Measurements from ENCODE around the gene CCNL2. TPM values are rescaled to one million over a fixed set of nuclear protein-coding genes. Genes with fewer than 3 reads are reported as not detected.
A peak's percentile ranks its signal among the peaks of the same experiment; 100 is the strongest.

The CCNL2 gene
- total and polyA plus RNA-seq, 2 of the 13 experiments (the other 11 are each of a cell fraction or from before 2014, with no cell fraction given), result 105 to 340 TPM

- TF ChIP-seq FOXO4 (CRISPR knock-in tag; conservative IDR thresholded peaks at IDR 0.05) (no peak), SAP130 (CRISPR knock-in tag; IDR thresholded peaks at IDR 0.05; ENCODE audit: low read depth) (peak; percentile 41), ZBTB4 (CRISPR knock-in tag; IDR thresholded peaks at IDR 0.05; ENCODE audit: borderline replicate concordance) (0 out of 2 replicates have a peak, but pooled peaks have one; percentile 47), NFKB2 (CRISPR knock-in tag; IDR thresholded peaks at IDR 0.05; ENCODE audit: borderline replicate concordance) (0 out of 2 replicates have a peak, but pooled peaks have one; percentile 19), JUN (CRISPR knock-in tag; IDR thresholded peaks at IDR 0.05) (no peak), TEAD3 (CRISPR knock-in tag; optimal IDR thresholded peaks at IDR 0.05; ENCODE audit: borderline replicate concordance) (peak; percentile 8), TARDBP (CRISPR knock-in tag; IDR thresholded peaks at IDR 0.05) (no peak), ZNF281 (CRISPR knock-in tag; IDR thresholded peaks at IDR 0.05; ENCODE audit: borderline replicate concordance) (peak; percentile 90), MED13 (CRISPR knock-in tag; IDR thresholded peaks at IDR 0.05) (no peak), ETV6 (CRISPR knock-in tag; conservative IDR thresholded peaks at IDR 0.05) (no peak), ZFP41 (CRISPR knock-in tag; IDR thresholded peaks at IDR 0.05; ENCODE audit: borderline replicate concordance) (no peak), RELA (CRISPR knock-in tag; IDR thresholded peaks at IDR 0.05) (no peak), MIER2 (CRISPR knock-in tag; IDR thresholded peaks at IDR 0.05) (0 out of 2 replicates have a peak, but pooled peaks have one; percentile 12), HINFP (CRISPR knock-in tag; IDR thresholded peaks at IDR 0.05; ENCODE audit: low read depth) (0 out of 2 replicates have a peak, but pooled peaks have one; percentile 49), BCL3 (CRISPR knock-in tag; IDR thresholded peaks at IDR 0.05) (no peak), ZNF572 (CRISPR knock-in tag; IDR thresholded peaks at IDR 0.05) (no peak), HNRNPK (IDR thresholded peaks at IDR 0.05; ENCODE audit: low read depth, low read length, poor library complexity, severe bottlenecking) (no peak)
Observed at GRCh38 chr1:1402072-1402900, 3.2 kb upstream of the CCNL2 start (continued).
